Measurements from ENCODE around the gene SELPLG.
A peak's percentile ranks its signal among the peaks of the same experiment; 100 is the strongest.
"Not testable (repeated sequence)": the region's sequence is repeated elsewhere in the genome, so short reads cannot be mapped to it uniquely, and the experiment has no call there.

The SELPLG gene

GRCh38 chr12:108638997-108639822, 5.5 kb upstream of the SELPLG start:
- no peak for DNase-seq (ENCODE audit: low read depth in 2 of 3, low spot score in 1 of 3)

GRCh38 chr12:108638141-108638827, 4.6 kb upstream of the SELPLG start:
- no peak for DNase-seq (ENCODE audit: low read depth in 2 of 3, low spot score in 1 of 3)

- DNase-seq (ENCODE audit: low read depth in 2 of 3, low spot score in 1 of 3) = no peak
Measured at GRCh38 chr12:108637222-108637971, 3.7 kb upstream of the SELPLG start.

GRCh38 chr12:108635997-108636808, 2.5 kb upstream of the SELPLG start:
- DNase-seq (ENCODE audit: low read depth in 2 of 3, low spot score in 1 of 3) = no peak

- DNase-seq (ENCODE audit: low read depth in 2 of 3, low spot score in 1 of 3) = no peak
Measured at GRCh38 chr12:108635201-108635996, 1.7 kb upstream of the SELPLG start.

GRCh38 chr12:108634341-108634751, 652 bp upstream of the SELPLG start:
- DNase-seq (ENCODE audit: low read depth in 2 of 3, low spot score in 1 of 3) = peak in 1 of 3 donors; percentile 52

- no peak for DNase-seq (ENCODE audit: low read depth in 2 of 3, low spot score in 1 of 3)
Measured at GRCh38 chr12:108633081-108633533, 587 bp downstream of the SELPLG start.

- DNase-seq (ENCODE audit: low read depth in 2 of 3, low spot score in 1 of 3) = not testable (repeated sequence)
Measured at GRCh38 chr12:108631261-108631660, 2.4 kb downstream of the SELPLG start.

GRCh38 chr12:108630481-108631207, 3.0 kb downstream of the SELPLG start:
- no peak for DNase-seq (ENCODE audit: low read depth in 2 of 3, low spot score in 1 of 3)

GRCh38 chr12:108629824-108630476, 3.7 kb downstream of the SELPLG start:
- peak; percentile 44 to 65 (median 53) for DNase-seq (ENCODE audit: low read depth in 2 of 3, low spot score in 1 of 3)

GRCh38 chr12:108629151-108629550, 4.5 kb downstream of the SELPLG start:
- no peak for DNase-seq (ENCODE audit: low read depth in 2 of 3, low spot score in 1 of 3)

GRCh38 chr12:108627134-108627920, 6.4 kb downstream of the SELPLG start:
- DNase-seq (ENCODE audit: low read depth in 2 of 3, low spot score in 1 of 3) = no peak

GRCh38 chr12:108625228-108625627, 8.5 kb downstream of the SELPLG start:
- no peak for DNase-seq (ENCODE audit: low read depth in 2 of 3, low spot score in 1 of 3)

GRCh38 chr12:108623577-108623976, 10.1 kb downstream of the SELPLG start:
- no peak for DNase-seq (ENCODE audit: low read depth in 2 of 3, low spot score in 1 of 3)

GRCh38 chr12:108622921-108623514, 10.7 kb downstream of the SELPLG start:
- no peak for DNase-seq (ENCODE audit: low read depth in 2 of 3, low spot score in 1 of 3)

GRCh38 chr12:108622421-108622820, 11.3 kb downstream of the SELPLG start:
- no peak for DNase-seq (ENCODE audit: low read depth in 2 of 3, low spot score in 1 of 3)

GRCh38 chr12:108621161-108621560, 12.5 kb downstream of the SELPLG start:
- DNase-seq (ENCODE audit: low read depth in 2 of 3, low spot score in 1 of 3) = no peak

Data from stimulated activated CD4-positive, alpha-beta T cell treated with anti-CD3 and anti-CD28 coated beads, Interleukin-12 subunit alpha, Interleukin-12 subunit beta, amount 100 ng/mL, for 48 hours (primary cell).